Stimulated activated naive CD8-positive, alpha-beta T cell treated with anti-CD3 and anti-CD28 coated beads, Interleukin-15, Interleukin-2, amounts not matched to agents 100 ng/mL and 50 ng/mL, for 24 hours (primary cell): ENCODE results near the gene DCTN1.

Source experiments
- H3K27ac Mint-ChIP-seq: one replicate; pipeline ENCODE4 v1.8.0; 2021; ENCODE audit warnings: mild to moderate bottlenecking, mixed read lengths
- H3K27me3 Mint-ChIP-seq: one replicate; pipeline ENCODE4 v1.8.0; 2021; ENCODE audit warnings: mixed read lengths
- H3K36me3 Mint-ChIP-seq: one replicate; pipeline ENCODE4 v1.8.0; 2021; ENCODE audit warnings: low read depth, mixed read lengths
- H3K4me1 Mint-ChIP-seq: one replicate; pipeline ENCODE4 v1.8.0; 2021; ENCODE audit warnings: low read depth, mixed read lengths
- H3K4me3 Mint-ChIP-seq: one replicate; pipeline ENCODE4 v1.8.0; 2021; ENCODE audit warnings: mild to moderate bottlenecking, mixed read lengths
- H3K9me3 Mint-ChIP-seq: one replicate; pipeline ENCODE4 v1.8.0; 2021; ENCODE audit warnings: mixed read lengths

The DCTN1 gene

DNA sequence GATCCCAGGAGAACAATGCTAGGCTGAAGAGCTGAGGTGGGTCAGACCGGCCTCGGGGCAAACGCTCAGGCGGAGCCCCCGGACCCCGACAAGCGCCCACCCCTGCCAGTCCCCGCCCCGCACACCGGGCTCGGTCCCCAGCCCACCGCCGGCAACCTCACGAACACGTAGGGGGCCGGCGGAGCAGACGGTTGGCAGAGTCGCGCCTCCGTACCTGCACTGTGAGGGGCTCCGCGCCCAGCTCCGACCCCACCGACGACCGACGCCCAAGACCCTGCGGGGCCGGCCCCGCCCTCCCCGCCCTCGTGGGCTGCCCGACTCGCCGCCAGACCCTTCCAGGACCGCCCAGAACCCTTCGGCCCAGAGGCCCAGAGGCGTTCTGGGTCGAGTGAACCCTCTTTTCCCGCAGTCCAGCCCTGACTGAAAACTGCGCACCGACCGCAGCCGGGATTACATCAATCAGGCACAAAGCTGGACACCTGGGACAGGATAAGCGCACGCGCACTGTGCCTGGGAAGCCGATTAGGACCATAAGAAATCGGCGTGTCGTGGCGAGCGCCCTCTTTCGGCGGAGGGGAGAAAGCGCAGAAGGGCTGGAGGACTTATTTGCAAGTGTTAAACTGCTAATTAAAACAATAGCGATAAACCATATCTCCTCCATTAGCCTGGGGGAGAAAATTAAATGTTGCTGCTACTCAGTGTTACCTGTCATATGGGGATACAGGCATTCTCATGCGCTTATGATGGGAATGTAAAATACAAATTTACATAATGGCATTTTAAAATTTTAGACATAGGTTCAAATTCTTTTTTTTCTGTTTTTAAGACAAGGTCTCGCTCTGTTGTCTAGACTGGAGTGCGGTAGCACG lies 11.7 kb upstream of the DCTN1 start:
- H3K4me3 Mint-ChIP-seq: peak overlapping the region; percentile 93

GRCh38 chr2:74391209-74391579 lies 11.1 kb upstream of the DCTN1 start:
- Mint-ChIP-seq H3K27me3 (peaks cover 7% of the 10 kb centered on the region), H3K4me1 (no peaks in the 10 kb centered on the region), H3K36me3 (no peaks in the 10 kb centered on the region), H3K9me3 (no peaks in the 10 kb centered on the region), H3K27ac (peak overlapping the region; percentile 94), H3K4me3 (peak overlapping the region; percentile 93)

More for the DNA sequence above, 11.7 kb upstream of the DCTN1 start:
- H3K36me3 Mint-ChIP-seq: no peaks in the 10 kb centered on the region
- H3K9me3 Mint-ChIP-seq: no peaks in the 10 kb centered on the region
- peaks cover 7% of the 10 kb centered on the region for H3K27me3 Mint-ChIP-seq
- H3K4me1 Mint-ChIP-seq: no peaks in the 10 kb centered on the region
- peak overlapping the region; percentile 99 for H3K27ac Mint-ChIP-seq

- H3K4me3 Mint-ChIP-seq: peak overlapping the region; percentile 93
- H3K27me3 Mint-ChIP-seq: peaks cover 7% of the 10 kb centered on the region
- no peaks in the 10 kb centered on the region for H3K4me1 Mint-ChIP-seq
- H3K9me3 Mint-ChIP-seq: no peaks in the 10 kb centered on the region
- no peaks in the 10 kb centered on the region for H3K36me3 Mint-ChIP-seq
- no peak overlapping the region for H3K27ac Mint-ChIP-seq
Observed at GRCh38 chr2:74390606-74391005, 10.5 kb upstream of the DCTN1 start.

DNA sequence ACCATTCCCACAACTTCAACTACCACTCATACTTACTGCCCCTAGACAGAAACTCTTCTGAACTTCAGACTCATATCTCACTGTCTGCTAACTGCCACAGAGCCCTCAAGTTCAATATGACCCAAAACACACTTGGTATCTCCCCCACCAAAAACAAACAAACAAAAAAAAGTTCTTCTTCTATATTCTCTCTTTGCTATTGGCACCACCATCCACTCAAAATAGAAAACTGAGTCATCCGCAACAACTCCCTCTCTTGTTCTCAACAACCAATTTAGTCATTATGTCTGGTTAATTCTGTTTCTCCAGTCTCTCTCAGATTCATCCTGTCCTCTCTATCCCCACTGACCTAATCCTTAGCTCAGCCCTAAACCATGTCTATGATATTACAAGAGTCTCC lies 7.2 kb upstream of the DCTN1 start:
- no peaks in the 10 kb centered on the region for H3K9me3 Mint-ChIP-seq
- no peaks in the 10 kb centered on the region for H3K4me1 Mint-ChIP-seq
- H3K36me3 Mint-ChIP-seq: no peaks in the 10 kb centered on the region
- H3K27ac Mint-ChIP-seq: no peak overlapping the region
- H3K27me3 Mint-ChIP-seq: no peaks in the 10 kb centered on the region
- no peak overlapping the region for H3K4me3 Mint-ChIP-seq

DNA sequence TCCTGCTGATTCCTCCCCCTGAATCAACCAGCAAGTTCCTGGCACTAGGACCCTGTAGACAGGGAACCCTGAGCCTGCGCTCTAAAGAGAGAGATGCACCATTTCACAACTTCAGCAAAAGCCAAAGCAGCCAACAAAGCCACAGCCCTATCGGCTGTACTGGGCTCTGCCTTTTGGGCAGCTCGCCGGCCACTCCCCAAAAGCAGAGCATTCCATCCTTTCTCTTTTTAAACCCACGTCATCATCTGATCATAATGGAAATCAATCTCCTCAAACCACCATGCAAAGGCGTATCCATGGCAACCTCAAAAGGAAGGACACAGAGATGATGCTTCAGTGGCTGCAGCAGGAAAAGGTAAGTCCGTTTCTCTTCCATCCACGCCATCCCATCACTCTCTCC lies 5.3 kb upstream of the DCTN1 start:
- no peak overlapping the region for H3K4me3 Mint-ChIP-seq
- H3K4me1 Mint-ChIP-seq: peaks cover 14% of the 10 kb centered on the region
- H3K36me3 Mint-ChIP-seq: no peaks in the 10 kb centered on the region

DNA sequence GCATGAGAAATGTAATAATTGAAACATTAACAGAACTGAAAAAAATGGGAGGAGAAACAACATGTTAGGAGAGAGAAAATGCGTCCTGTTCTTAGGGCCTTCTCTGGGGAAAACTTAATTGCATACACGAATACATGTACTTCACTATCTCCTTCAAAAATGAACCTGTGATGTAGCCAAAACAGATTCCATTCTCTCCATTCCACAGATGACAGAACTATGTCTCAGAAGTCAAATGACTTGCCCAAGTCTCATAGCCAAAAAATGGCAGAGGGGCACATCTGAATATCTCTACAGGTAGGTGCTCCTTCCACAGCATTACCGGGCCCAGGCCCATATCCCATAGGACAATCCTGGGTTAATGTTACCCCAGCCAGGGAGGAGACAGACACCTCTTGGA lies 3.9 kb upstream of the DCTN1 start:
- Mint-ChIP-seq H3K27ac (no peak overlapping the region), H3K4me3 (no peak overlapping the region), H3K36me3 (no peaks in the 10 kb centered on the region), H3K9me3 (no peaks in the 10 kb centered on the region), H3K27me3 (no peaks in the 10 kb centered on the region), H3K4me1 (peaks cover 21% of the 10 kb centered on the region)

More for the DNA sequence above, 5.3 kb upstream of the DCTN1 start:
- H3K9me3 Mint-ChIP-seq: no peaks in the 10 kb centered on the region
- H3K27ac Mint-ChIP-seq: no peak overlapping the region
- H3K27me3 Mint-ChIP-seq: no peaks in the 10 kb centered on the region

- Mint-ChIP-seq H3K4me1 (peaks cover 26% of the 10 kb centered on the region), H3K36me3 (no peaks in the 10 kb centered on the region), H3K4me3 (no peak overlapping the region), H3K9me3 (no peaks in the 10 kb centered on the region), H3K27ac (no peak overlapping the region), H3K27me3 (no peaks in the 10 kb centered on the region)
Observed at GRCh38 chr2:74383254-74383653, 3.1 kb upstream of the DCTN1 start.

GRCh38 chr2:74381751-74382150 lies 1.6 kb upstream of the DCTN1 start:
- Mint-ChIP-seq H3K4me1 (peaks cover 26% of the 10 kb centered on the region), H3K36me3 (peaks cover 9% of the 10 kb centered on the region), H3K9me3 (no peaks in the 10 kb centered on the region), H3K4me3 (no peak overlapping the region), H3K27ac (peak overlapping the region; percentile 38), H3K27me3 (no peaks in the 10 kb centered on the region)

GRCh38 chr2:74378007-74378406 lies 2.1 kb downstream of the DCTN1 start:
- H3K4me1 Mint-ChIP-seq: peaks cover 26% of the 10 kb centered on the region
- H3K36me3 Mint-ChIP-seq: peaks cover 17% of the 10 kb centered on the region
- H3K27ac Mint-ChIP-seq: no peak overlapping the region
- H3K9me3 Mint-ChIP-seq: no peaks in the 10 kb centered on the region
- no peak overlapping the region for H3K4me3 Mint-ChIP-seq
- no peaks in the 10 kb centered on the region for H3K27me3 Mint-ChIP-seq

- Mint-ChIP-seq H3K36me3 (peaks cover 25% of the 10 kb centered on the region), H3K9me3 (no peaks in the 10 kb centered on the region), H3K27ac (no peak overlapping the region), H3K4me3 (no peak overlapping the region), H3K27me3 (no peaks in the 10 kb centered on the region), H3K4me1 (peaks cover 17% of the 10 kb centered on the region)
Observed at GRCh38 chr2:74375838-74376237, 4.3 kb downstream of the DCTN1 start.

GRCh38 chr2:74374509-74375205 lies 5.5 kb downstream of the DCTN1 start:
- Mint-ChIP-seq H3K4me3 (no peak overlapping the region), H3K4me1 (peaks cover 5% of the 10 kb centered on the region), H3K27ac (no peak overlapping the region), H3K36me3 (peaks cover 37% of the 10 kb centered on the region), H3K27me3 (no peaks in the 10 kb centered on the region), H3K9me3 (no peaks in the 10 kb centered on the region)

DNA sequence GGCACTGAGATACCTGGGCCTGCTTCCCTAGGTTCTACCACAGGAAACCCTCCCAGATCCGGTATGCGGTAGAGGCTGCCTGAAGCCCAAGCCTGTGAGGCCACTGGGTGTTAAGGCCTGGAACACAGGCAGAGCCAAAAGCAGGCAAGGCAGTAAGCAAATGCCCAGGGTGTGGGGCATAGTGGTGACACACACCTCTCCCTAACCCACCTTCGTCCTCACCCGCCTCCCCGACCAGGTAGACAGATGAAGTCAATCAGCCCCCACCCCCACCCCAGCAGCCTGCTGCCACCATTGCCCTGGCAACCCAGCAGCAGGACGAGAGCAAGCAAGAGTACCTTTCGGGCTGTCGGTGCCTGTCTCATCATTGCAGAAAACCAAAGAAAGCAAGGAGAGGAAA lies 6.1 kb downstream of the DCTN1 start:
- peaks cover 38% of the 10 kb centered on the region for H3K36me3 Mint-ChIP-seq
- no peaks in the 10 kb centered on the region for H3K9me3 Mint-ChIP-seq
- no peak overlapping the region for H3K27ac Mint-ChIP-seq
- no peaks in the 10 kb centered on the region for H3K27me3 Mint-ChIP-seq
- peaks cover 5% of the 10 kb centered on the region for H3K4me1 Mint-ChIP-seq
- no peak overlapping the region for H3K4me3 Mint-ChIP-seq

GRCh38 chr2:74373221-74373676 lies 6.9 kb downstream of the DCTN1 start:
- H3K4me3 Mint-ChIP-seq: no peak overlapping the region
- H3K9me3 Mint-ChIP-seq: no peaks in the 10 kb centered on the region
- no peak overlapping the region for H3K27ac Mint-ChIP-seq
- H3K36me3 Mint-ChIP-seq: peaks cover 45% of the 10 kb centered on the region
- no peaks in the 10 kb centered on the region for H3K4me1 Mint-ChIP-seq
- H3K27me3 Mint-ChIP-seq: no peaks in the 10 kb centered on the region

DNA sequence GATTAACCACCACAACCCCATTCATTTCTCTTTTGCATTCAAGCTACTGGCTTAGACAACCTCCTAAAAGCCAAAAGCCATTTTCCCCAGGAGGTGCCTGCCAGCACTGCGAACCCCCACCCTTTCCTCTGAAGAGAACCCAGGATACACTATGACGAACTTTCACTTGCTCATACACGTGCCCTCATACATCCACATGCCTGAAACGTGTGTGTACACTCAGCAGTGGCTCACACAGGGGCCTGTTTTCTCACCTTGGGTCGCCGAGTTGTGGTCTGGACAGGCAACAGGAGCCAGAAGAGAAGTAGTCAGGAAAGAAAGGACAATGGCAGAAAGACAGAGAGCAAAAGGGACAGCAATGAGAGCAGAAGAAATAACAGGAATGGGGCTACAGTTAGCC lies 7.4 kb downstream of the DCTN1 start:
- Mint-ChIP-seq H3K27me3 (no peaks in the 10 kb centered on the region), H3K9me3 (no peaks in the 10 kb centered on the region), H3K4me1 (no peaks in the 10 kb centered on the region), H3K4me3 (no peak overlapping the region), H3K27ac (no peak overlapping the region), H3K36me3 (peaks cover 42% of the 10 kb centered on the region)

- Mint-ChIP-seq H3K9me3 (no peaks in the 10 kb centered on the region), H3K27ac (no peak overlapping the region), H3K4me1 (no peaks in the 10 kb centered on the region), H3K27me3 (no peaks in the 10 kb centered on the region), H3K36me3 (peaks cover 50% of the 10 kb centered on the region), H3K4me3 (no peak overlapping the region)
Observed at GRCh38 chr2:74371421-74371820, 8.7 kb downstream of the DCTN1 start.
